SK-N-SH treated with all-trans-retinoic acid at 6 μM for 48 hours (cell line): Measurements from ENCODE around the gene LAMB3.

ENCODE experiments used
- ATAC-seq: fragments of 200-7000 bp; cut with Tn5 transposase; 3 replicates; pipeline ENCODE4 v1.9.1; 2020; ENCODE audit warnings: mild to moderate bottlenecking, moderate library complexity
- ARNTL ChIP-seq: fragments of 450-650 bp; formaldehyde crosslinking; IDR thresholded peaks from 2 replicates; pipeline ENCODE4 v1.5.0; 2020; ENCODE audit warnings: low read depth, mild to moderate bottlenecking, moderate library complexity, borderline replicate concordance
- BACH2 ChIP-seq: fragments of 250-450 bp; sonication (Bioruptor Pico); IDR thresholded peaks from 2 replicates; pipeline ENCODE4 v1.9.0; 2021; ENCODE audit warnings: mild to moderate bottlenecking, borderline replicate concordance
- CREB5 ChIP-seq: fragments of 250-450 bp; sonication (Bioruptor Pico); IDR thresholded peaks from 2 replicates; pipeline ENCODE4 v1.5.1; 2020; ENCODE audit warnings: low read depth, mild to moderate bottlenecking, moderate library complexity
- CSDC2 ChIP-seq: fragments of 250-450 bp; sonication (Bioruptor Pico); IDR thresholded peaks from 2 replicates; pipeline ENCODE4 v1.5.0; 2020; ENCODE audit warnings: mild to moderate bottlenecking, moderate library complexity
- CSRNP3 ChIP-seq: fragments of 250-450 bp; sonication (Bioruptor Pico); IDR thresholded peaks from 2 replicates; pipeline ENCODE4 v1.5.1; 2021; ENCODE audit warnings: mild to moderate bottlenecking, moderate library complexity
- ESRRG ChIP-seq: fragments of 250-450 bp; sonication (Bioruptor Pico); IDR thresholded peaks from 2 replicates; pipeline ENCODE4 v1.6.1; 2021; ENCODE audit warnings: mild to moderate bottlenecking
- GLIS3 ChIP-seq: fragments of 250-450 bp; sonication (Bioruptor Pico); IDR thresholded peaks from 2 replicates; pipeline ENCODE4 v1.5.0; 2020; ENCODE audit warnings: mild to moderate bottlenecking, moderate library complexity
- ISL1 ChIP-seq: fragments of 250-450 bp; sonication (Bioruptor Pico); IDR thresholded peaks from 2 replicates; pipeline ENCODE4 v2.1.2; 2022; ENCODE audit warnings: mild to moderate bottlenecking, moderate library complexity
- OSR1 ChIP-seq: fragments of 250-450 bp; sonication (Bioruptor Pico); IDR thresholded peaks from 2 replicates; pipeline ENCODE4 v1.8.0; 2022; ENCODE audit warnings: moderate library complexity, mild to moderate bottlenecking, inconsistent platforms
- PATZ1 ChIP-seq: fragments of 250-450 bp; sonication (Bioruptor Pico); IDR thresholded peaks from 2 replicates; pipeline ENCODE4 v1.8.0; 2020; ENCODE audit warnings: mild to moderate bottlenecking, moderate library complexity, borderline replicate concordance
- POU6F1 ChIP-seq: fragments of 250-450 bp; sonication (Bioruptor Pico); IDR thresholded peaks from 2 replicates; pipeline ENCODE4 v1.8.0; 2021; ENCODE audit warnings: low read depth, mild to moderate bottlenecking, moderate library complexity, borderline replicate concordance
- PPARA ChIP-seq: fragments of 250-450 bp; sonication (Bioruptor Pico); IDR thresholded peaks from 2 replicates; pipeline ENCODE4 v1.5.0; 2020; ENCODE audit warnings: mild to moderate bottlenecking, borderline replicate concordance
- RARB ChIP-seq: fragments of 250-450 bp; sonication (Bioruptor Pico); IDR thresholded peaks from 2 replicates; pipeline ENCODE4 v1.8.0; 2021; ENCODE audit warnings: mild to moderate bottlenecking, moderate library complexity
- SNAI2 ChIP-seq: fragments of 250-450 bp; sonication (Bioruptor Pico); IDR thresholded peaks from 2 replicates; pipeline ENCODE4 v1.5.0; 2020; ENCODE audit warnings: mild to moderate bottlenecking, moderate library complexity
- TCF4 ChIP-seq: fragments of 250-450 bp; sonication (Bioruptor Pico); IDR thresholded peaks from 2 replicates; pipeline ENCODE4 v1.8.0; 2021; ENCODE audit warnings: mild to moderate bottlenecking, moderate library complexity, borderline replicate concordance
- TOX ChIP-seq: fragments of 250-450 bp; sonication (Bioruptor Pico); IDR thresholded peaks from 2 replicates; pipeline ENCODE4 v1.8.0; 2021; ENCODE audit warnings: mild to moderate bottlenecking, moderate library complexity, borderline replicate concordance
- TSHZ2 ChIP-seq: fragments of 250-450 bp; sonication (Bioruptor Pico); IDR thresholded peaks from 2 replicates; pipeline ENCODE4 v1.5.0; 2020; ENCODE audit warnings: mild to moderate bottlenecking, moderate library complexity
- ZC3H10 ChIP-seq: fragments of 250-450 bp; sonication (Bioruptor Pico); IDR thresholded peaks from 2 replicates; pipeline ENCODE4 v1.5.1; 2021; ENCODE audit warnings: mild to moderate bottlenecking, moderate library complexity
- ZFP3 ChIP-seq: fragments of 250-450 bp; sonication (Bioruptor Pico); IDR thresholded peaks from 2 replicates; pipeline ENCODE4 v1.5.0; 2020; ENCODE audit warnings: mild to moderate bottlenecking, moderate library complexity
- ZFP30 ChIP-seq: fragments of 450-650 bp; formaldehyde crosslinking; IDR thresholded peaks from 2 replicates; pipeline ENCODE4 v1.5.0; 2022; ENCODE audit warnings: mild to moderate bottlenecking, moderate library complexity
- ZNF565 ChIP-seq: fragments of 450-650 bp; formaldehyde crosslinking; conservative IDR thresholded peaks from 2 replicates; pipeline ENCODE4 v1.5.0; 2020; ENCODE audit warnings: low read depth, mild to moderate bottlenecking, moderate library complexity
- ZNF70 ChIP-seq: fragments of 450-650 bp; formaldehyde crosslinking; IDR thresholded peaks from 2 replicates; pipeline ENCODE4 v1.5.0; 2020; ENCODE audit warnings: mild to moderate bottlenecking, moderate library complexity
- ZNF8 ChIP-seq: fragments of 450-650 bp; formaldehyde crosslinking; IDR thresholded peaks from 2 replicates; pipeline ENCODE4 v1.5.0; 2020; ENCODE audit warnings: mild to moderate bottlenecking, moderate library complexity

The LAMB3 gene

DNA sequence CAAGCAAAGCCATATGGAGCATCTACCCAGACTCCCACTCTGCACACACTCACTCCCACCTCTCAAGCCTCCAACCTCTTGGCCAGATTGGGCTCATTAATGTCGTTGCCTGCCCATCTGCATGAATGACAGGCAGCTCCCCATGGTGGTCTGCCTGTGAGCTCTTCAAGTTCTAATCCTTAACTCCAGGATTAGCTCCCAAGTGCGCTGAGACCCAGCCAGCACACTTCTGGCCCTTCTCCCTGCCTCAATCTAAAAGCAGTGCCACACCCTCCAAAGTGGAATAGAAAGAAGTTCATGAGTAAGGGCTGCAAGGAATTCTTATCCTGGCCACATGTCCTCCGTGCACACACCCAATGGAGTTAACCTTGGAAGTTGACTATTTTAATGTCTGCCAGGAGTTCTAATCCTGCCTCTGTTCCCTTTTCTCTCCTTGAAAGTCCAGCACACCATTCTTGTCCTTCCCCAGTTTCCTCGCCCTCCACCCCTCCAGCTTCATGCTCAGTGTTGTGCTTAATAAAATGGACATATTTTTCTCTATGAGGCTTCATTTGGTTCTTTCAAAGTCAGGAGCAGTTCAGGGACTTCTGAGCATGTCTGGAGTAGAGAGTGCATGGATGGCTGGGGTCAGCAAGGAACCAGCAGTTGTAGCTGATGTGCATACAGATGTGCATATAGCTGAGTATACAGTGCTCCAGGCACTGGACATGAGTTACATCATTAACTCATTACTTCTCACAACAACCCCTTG is 38.6 kb downstream of the LAMB3 start:
- TF ChIP-seq OSR1 (no peak), ZNF8 (CRISPR knock-in tag) (no peak), ZNF70 (CRISPR knock-in tag) (no peak), CSDC2 (CRISPR knock-in tag) (no peak), ARNTL (no peak), CREB5 (no peak), PATZ1 (CRISPR knock-in tag) (no peak), GLIS3 (CRISPR knock-in tag) (no peak), SNAI2 (CRISPR knock-in tag) (no peak), CSRNP3 (CRISPR knock-in tag) (no peak), ESRRG (CRISPR knock-in tag) (no peak), TCF4 (CRISPR knock-in tag) (no peak), ZFP3 (CRISPR knock-in tag) (no peak), POU6F1 (CRISPR knock-in tag) (no peak), ZFP30 (no peak), PPARA (CRISPR knock-in tag) (no peak), TSHZ2 (no peak), RARB (CRISPR knock-in tag) (no peak)
- ATAC-seq: no peak

GRCh38 chr1:209612646-209613399 is 39.4 kb downstream of the LAMB3 start:
- TF ChIP-seq BACH2 (CRISPR knock-in tag) (no peak), TCF4 (CRISPR knock-in tag) (no peak), ZNF70 (CRISPR knock-in tag) (no peak), ISL1 (CRISPR knock-in tag) (no peak), ZNF565 (no peak), CSDC2 (CRISPR knock-in tag) (no peak), ZFP30 (no peak), TSHZ2 (no peak), POU6F1 (CRISPR knock-in tag) (no peak), TOX (CRISPR knock-in tag) (no peak), OSR1 (no peak), ZFP3 (CRISPR knock-in tag) (no peak), RARB (CRISPR knock-in tag) (no peak), ZNF8 (CRISPR knock-in tag) (no peak), ESRRG (CRISPR knock-in tag) (no peak), ARNTL (no peak), ZC3H10 (CRISPR knock-in tag) (no peak)
- no peak for ATAC-seq
